ENCODE measurements around the gene NPEPPS. TPM values are rescaled to one million over a fixed set of nuclear protein-coding genes. Genes with fewer than 3 reads are reported as not detected.
A peak's percentile ranks its signal among the peaks of the same experiment; 100 is the strongest.

NPEPPS gene
- total and polyA plus RNA-seq, 2 donors: 41.2 to 48.0 TPM

DNA sequence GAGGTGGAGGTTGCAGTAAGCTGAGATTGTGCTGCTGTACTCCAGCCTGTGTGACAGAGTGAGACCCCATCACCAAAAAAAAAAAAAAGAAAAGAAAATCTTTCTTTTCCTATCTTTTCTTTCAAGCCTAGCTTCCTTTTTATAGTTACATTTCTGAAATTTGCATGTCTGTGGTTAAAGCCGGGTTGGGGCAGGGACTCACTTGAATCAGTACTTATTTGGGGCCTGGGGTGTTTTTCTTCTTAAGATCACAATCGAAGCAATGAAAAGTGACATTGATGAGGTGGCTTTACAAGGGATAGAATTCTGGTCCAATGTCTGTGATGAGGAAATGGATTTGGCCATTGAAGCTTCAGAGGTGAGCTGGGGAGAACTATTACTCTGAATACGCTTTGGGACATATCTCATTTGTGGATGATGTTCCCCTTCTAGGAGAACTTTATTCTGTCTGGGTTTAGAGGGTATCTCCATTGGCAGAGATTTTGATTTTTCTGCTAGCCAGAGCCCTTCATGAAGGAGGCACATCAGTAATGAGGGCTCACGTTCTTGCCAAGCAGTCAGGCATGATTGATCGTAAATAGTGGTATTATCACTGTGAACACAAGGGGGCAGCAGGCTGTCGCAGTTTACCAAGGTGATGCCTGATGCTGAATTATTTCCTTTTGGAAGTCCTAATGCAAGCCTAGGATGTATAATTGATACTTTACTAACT, 133.2 kb downstream of the NPEPPS start:
- DNase-seq (ENCODE audit: low read depth in 6 of 9, low spot score in 9 of 9): peak in 7 of 9 donors; percentile 19 to 67 (median 46)
- peaks cover 0 to 6% of the 10 kb centered on the region in 2 donors for H3K4me1 ChIP-seq (ENCODE audit: control insufficient read depth in 2 of 2, insufficient read depth in 2 of 2, low read length in 2 of 2)
- H3K27ac ChIP-seq (ENCODE audit: low read depth in 1 of 2, low read length in 1 of 2): peak overlapping the region in 1 of 2 donors; percentile 18
- H3K36me3 ChIP-seq (ENCODE audit: control insufficient read depth in 2 of 2, insufficient read depth in 2 of 2, low read length in 1 of 2): peaks cover 62 to 93% of the 10 kb centered on the region in 2 donors
- H3K9me3 ChIP-seq (ENCODE audit: control insufficient read depth in 2 of 2, insufficient read depth in 1 of 2, low read length in 1 of 2): no peaks in the 10 kb centered on the region
- 68% methylated on average over 6 of the region's 6 CpGs for WGBS
- no peaks in the 10 kb centered on the region for H3K27me3 ChIP-seq (ENCODE audit: control insufficient read depth in 2 of 2, insufficient read depth in 1 of 2, low read length in 1 of 2)
- H3K4me3 ChIP-seq (ENCODE audit: low read length in 2 of 2): no peak overlapping the region

DNA sequence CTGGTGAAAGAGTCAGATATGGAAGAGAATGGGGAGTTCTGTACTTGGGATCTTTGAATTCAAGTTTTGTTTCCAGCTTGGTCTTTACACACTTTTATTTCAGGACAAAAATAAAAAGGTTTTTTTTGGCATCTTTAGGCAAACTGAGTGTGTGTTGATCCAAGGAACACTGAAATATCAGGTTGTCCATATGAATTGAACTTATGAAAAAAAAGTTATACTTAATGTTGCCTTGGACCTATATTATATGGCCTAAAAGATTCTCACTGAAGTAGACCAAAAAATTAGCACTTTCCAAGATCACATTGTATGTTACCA, 133.7 kb downstream of the NPEPPS start:
- no peak for DNase-seq (ENCODE audit: low read depth in 6 of 9, low spot score in 9 of 9)
- H3K27me3 ChIP-seq (ENCODE audit: control insufficient read depth in 2 of 2, insufficient read depth in 1 of 2, low read length in 1 of 2): no peaks in the 10 kb centered on the region
- no peaks in the 10 kb centered on the region for H3K9me3 ChIP-seq (ENCODE audit: control insufficient read depth in 2 of 2, insufficient read depth in 1 of 2, low read length in 1 of 2)
- no peak overlapping the region for H3K4me3 ChIP-seq (ENCODE audit: low read length in 2 of 2)
- no peak overlapping the region for H3K27ac ChIP-seq (ENCODE audit: low read depth in 1 of 2, low read length in 1 of 2)
- peaks cover 65 to 93% of the 10 kb centered on the region in 2 donors for H3K36me3 ChIP-seq (ENCODE audit: control insufficient read depth in 2 of 2, insufficient read depth in 2 of 2, low read length in 1 of 2)
- peaks cover 0 to 1% of the 10 kb centered on the region in 2 donors for H3K4me1 ChIP-seq (ENCODE audit: control insufficient read depth in 2 of 2, insufficient read depth in 2 of 2, low read length in 2 of 2)

DNA sequence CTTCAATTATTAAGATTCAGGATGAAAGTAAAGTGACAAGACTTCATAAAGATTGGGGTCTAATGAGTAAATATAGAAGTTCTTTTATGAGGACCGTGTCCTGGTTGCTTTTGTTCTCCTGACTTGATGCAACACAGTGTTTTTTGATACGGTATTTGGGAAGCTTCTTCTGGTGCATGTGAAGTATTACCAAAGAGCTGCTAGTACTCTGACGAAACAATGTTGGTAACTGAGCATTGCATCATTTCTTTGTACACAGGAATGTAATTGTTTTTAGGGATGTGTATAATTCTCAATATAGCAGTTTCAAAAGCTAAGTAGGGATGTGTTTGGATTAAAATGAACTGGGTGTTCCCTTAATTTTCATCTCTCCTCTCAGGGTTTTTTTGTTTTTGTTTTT, 134.7 kb downstream of the NPEPPS start:
- Histone ChIP-seq H3K27ac (ENCODE audit: low read depth in 1 of 2, low read length in 1 of 2) (no peak overlapping the region), H3K27me3 (ENCODE audit: control insufficient read depth in 2 of 2, insufficient read depth in 1 of 2, low read length in 1 of 2) (no peaks in the 10 kb centered on the region), H3K4me3 (ENCODE audit: low read length in 2 of 2) (no peak overlapping the region), H3K9me3 (ENCODE audit: control insufficient read depth in 2 of 2, insufficient read depth in 1 of 2, low read length in 1 of 2) (no peaks in the 10 kb centered on the region), H3K4me1 (ENCODE audit: control insufficient read depth in 2 of 2, insufficient read depth in 2 of 2, low read length in 2 of 2) (no peaks in the 10 kb centered on the region), H3K36me3 (ENCODE audit: control insufficient read depth in 2 of 2, insufficient read depth in 2 of 2, low read length in 1 of 2) (peaks cover 75 to 95% of the 10 kb centered on the region in 2 donors)
- no peak for DNase-seq (ENCODE audit: low read depth in 6 of 9, low spot score in 9 of 9)
- 94% methylated on average over 3 of the region's 3 CpGs for WGBS

DNA sequence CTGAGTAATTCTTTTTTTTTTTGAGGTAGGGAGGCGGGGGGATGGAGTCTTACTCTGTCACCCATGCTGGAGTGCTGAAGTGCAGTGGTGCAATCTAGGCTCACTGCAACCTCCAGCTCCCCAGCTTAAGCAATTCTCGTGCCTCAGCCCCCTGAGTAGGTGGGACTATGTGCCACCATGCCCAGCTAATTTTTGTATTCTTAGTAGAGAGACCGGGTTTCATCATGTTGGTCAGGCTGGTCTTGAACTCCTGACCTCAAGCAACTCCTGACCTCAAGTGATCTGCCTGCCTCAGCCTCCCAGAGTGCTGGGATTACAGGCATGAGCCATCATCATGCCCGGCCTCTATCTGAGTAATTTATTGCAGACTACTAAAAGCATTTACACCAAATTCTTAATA, 138.2 kb downstream of the NPEPPS start:
- no peaks in the 10 kb centered on the region for H3K9me3 ChIP-seq (ENCODE audit: control insufficient read depth in 2 of 2, insufficient read depth in 1 of 2, low read length in 1 of 2)
- 98% methylated on average over 4 of the region's 4 CpGs for WGBS
- no peak for DNase-seq (ENCODE audit: low read depth in 6 of 9, low spot score in 9 of 9)
- no peaks in the 10 kb centered on the region for H3K4me1 ChIP-seq (ENCODE audit: control insufficient read depth in 2 of 2, insufficient read depth in 2 of 2, low read length in 2 of 2)
- H3K27ac ChIP-seq (ENCODE audit: low read depth in 1 of 2, low read length in 1 of 2): no peak overlapping the region
- no peak overlapping the region for H3K4me3 ChIP-seq (ENCODE audit: low read length in 2 of 2)
- H3K27me3 ChIP-seq (ENCODE audit: control insufficient read depth in 2 of 2, insufficient read depth in 1 of 2, low read length in 1 of 2): no peaks in the 10 kb centered on the region
- H3K36me3 ChIP-seq (ENCODE audit: control insufficient read depth in 2 of 2, insufficient read depth in 2 of 2, low read length in 1 of 2): peaks cover 68 to 94% of the 10 kb centered on the region in 2 donors

DNA sequence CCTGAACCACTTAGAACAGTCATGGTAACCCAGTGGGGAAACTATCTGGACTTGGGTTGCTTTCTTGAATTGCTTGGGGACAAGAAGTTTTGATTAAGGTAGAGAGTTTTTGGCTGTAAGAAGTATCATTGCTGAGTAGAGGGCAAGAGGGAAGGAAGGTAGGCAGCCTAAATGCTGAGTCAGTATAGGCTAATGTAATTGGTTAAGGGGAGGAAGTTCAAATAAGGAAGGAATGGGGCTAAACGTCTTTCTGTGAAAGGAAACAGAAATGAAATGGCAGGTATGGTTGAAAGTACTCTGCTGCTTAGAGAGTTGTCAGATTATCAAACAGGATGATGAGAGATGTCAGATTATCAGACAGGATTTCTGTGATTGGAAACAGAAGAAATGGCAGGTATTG, 139.2 kb downstream of the NPEPPS start:
- H3K36me3 ChIP-seq (ENCODE audit: control insufficient read depth in 2 of 2, insufficient read depth in 2 of 2, low read length in 1 of 2): peaks cover 69 to 94% of the 10 kb centered on the region in 2 donors
- 16% methylated on average over 1 of the region's 1 CpG for WGBS

More for the DNA sequence above, 139.2 kb downstream of the NPEPPS start:
- no peak for DNase-seq (ENCODE audit: low read depth in 6 of 9, low spot score in 9 of 9)
- peaks cover 2 to 7% of the 10 kb centered on the region in 2 donors for H3K4me1 ChIP-seq (ENCODE audit: control insufficient read depth in 2 of 2, insufficient read depth in 2 of 2, low read length in 2 of 2)
- H3K27me3 ChIP-seq (ENCODE audit: control insufficient read depth in 2 of 2, insufficient read depth in 1 of 2, low read length in 1 of 2): no peaks in the 10 kb centered on the region
- no peak overlapping the region for H3K4me3 ChIP-seq (ENCODE audit: low read length in 2 of 2)
- H3K27ac ChIP-seq (ENCODE audit: low read depth in 1 of 2, low read length in 1 of 2): no peak overlapping the region
- no peaks in the 10 kb centered on the region for H3K9me3 ChIP-seq (ENCODE audit: control insufficient read depth in 2 of 2, insufficient read depth in 1 of 2, low read length in 1 of 2)

Other genes with a start within 250 kb of the NPEPPS start
- 2.7 TPM for gene EFCAB13, start 207.2 kb upstream of the NPEPPS start, total RNA-seq
- 1.7 TPM for gene EFCAB13, start 207.2 kb upstream of the NPEPPS start, polyA plus RNA-seq
- gene KPNB1, start 118.8 kb downstream of the NPEPPS start, total RNA-seq: 121 TPM
- 91.3 TPM for gene KPNB1, start 118.8 kb downstream of the NPEPPS start, polyA plus RNA-seq
- 1.8 TPM for gene TBKBP1, start 163.1 kb downstream of the NPEPPS start, total RNA-seq
- 9.5 TPM for gene TBKBP1, start 163.1 kb downstream of the NPEPPS start, polyA plus RNA-seq
- 1.6 TPM for gene TBX21, start 202.1 kb downstream of the NPEPPS start, total RNA-seq
- gene TBX21, start 202.1 kb downstream of the NPEPPS start, polyA plus RNA-seq: 1.6 TPM

Measured in thymus (tissue), 11 donors.